HCEC 1CT (cell line): ENCODE data around the gene SLC10A2.
"Not testable (repeated sequence)": the region's sequence is repeated elsewhere in the genome, so short reads cannot be mapped to it uniquely, and the experiment has no call there.

ENCODE experiments used
- DNase-seq: peaks from one replicate; pipeline ENCODE4 v3.0.0-alpha.2; 2017

Gene SLC10A2, protein sequence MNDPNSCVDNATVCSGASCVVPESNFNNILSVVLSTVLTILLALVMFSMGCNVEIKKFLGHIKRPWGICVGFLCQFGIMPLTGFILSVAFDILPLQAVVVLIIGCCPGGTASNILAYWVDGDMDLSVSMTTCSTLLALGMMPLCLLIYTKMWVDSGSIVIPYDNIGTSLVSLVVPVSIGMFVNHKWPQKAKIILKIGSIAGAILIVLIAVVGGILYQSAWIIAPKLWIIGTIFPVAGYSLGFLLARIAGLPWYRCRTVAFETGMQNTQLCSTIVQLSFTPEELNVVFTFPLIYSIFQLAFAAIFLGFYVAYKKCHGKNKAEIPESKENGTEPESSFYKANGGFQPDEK

DNA sequence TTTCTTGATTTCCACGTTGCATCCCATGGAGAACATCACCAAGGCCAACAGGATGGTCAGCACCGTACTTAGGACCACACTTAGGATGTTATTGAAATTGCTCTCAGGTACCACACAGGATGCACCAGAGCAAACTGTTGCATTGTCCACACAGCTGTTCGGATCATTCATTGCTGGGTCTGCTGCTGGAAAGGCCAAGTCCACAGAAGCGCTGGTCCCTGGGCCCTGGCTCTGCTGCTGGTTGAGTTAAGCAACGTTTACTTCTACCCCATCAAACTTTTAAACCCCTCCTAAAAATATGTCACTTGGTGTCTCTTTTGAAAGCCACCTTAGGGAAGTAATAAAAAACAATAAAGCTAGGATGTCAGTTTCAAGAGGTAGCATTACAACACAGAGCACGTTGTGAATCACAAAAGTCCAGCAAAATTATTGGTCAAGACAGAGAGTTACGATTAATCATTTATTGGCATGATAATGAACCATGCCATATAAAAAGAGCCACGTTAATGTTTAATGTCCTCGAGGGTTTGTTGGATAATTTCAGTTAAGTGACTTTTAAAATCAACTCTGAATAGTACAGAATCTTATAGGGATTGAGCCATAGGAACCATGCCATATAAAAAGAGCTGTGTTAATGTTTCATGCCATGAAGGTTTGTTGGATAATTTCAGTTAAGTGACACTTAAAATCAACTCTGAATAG, at the start of gene SLC10A2:
SLC10A2 (minus strand) TSS at position 339 of the 702 bp plus-strand sequence; CDS start at position 171, 168 bp downstream.
- DNase-seq: no peak

DNA sequence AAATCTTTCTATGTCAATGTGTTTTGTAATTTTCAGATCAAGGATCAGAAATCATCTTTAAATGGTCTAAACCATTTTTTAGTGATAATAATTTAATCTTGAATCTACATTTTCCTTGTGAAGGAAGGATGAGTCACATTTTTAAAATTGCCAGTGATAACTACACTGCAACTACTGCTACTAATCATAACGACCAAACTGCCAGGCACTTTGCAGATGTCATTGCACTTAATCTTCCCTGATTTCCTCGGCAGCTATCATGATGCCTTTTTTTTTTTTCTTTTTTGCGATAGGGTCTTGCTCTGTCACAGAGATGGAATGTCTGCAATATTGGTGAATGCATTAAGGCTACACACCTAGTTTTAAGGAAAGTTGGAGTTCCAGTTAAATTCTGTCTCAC, 41.4 kb upstream of the SLC10A2 start:
- DNase-seq: no peak

DNA sequence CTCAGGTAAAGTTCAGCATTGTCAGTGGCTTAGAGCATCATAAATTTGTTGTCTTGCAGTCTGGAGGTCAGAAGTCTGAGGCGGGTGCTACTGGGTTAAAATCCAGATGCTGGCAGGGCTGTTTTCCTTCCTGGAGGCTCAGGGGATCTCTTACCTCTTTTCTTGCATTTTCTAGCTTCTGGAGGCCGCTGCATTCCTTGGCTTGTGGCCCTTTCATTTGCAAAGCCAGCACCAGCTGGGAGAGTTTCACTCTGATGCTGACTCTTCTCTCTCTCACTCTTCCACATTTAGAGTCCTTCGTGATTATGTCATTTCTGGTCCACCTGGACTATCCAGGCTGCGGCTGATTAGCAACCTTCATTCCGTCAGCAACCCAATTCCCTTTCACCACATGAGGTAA, 38.1 kb upstream of the SLC10A2 start:
- no peak for DNase-seq

DNA sequence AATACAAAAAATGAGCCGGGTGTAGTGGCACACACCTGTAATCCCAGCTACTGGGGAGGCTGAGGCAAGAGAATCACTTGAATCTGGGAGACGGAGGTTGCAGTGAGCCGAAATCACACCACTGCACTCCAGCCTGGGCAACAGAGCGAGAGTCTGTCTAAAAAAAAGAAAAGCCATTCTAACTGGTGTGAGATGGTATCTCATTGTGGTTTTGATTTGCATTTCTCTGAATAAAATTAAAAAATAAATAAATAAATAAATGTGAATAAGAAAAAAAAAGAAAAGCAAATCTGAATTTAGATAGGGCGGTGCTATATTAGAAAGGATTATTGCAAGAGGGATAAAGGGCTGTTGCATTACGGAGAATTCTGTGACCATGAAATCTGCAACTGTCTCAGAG, 37.2 kb upstream of the SLC10A2 start:
- not testable (repeated sequence) for DNase-seq

DNA sequence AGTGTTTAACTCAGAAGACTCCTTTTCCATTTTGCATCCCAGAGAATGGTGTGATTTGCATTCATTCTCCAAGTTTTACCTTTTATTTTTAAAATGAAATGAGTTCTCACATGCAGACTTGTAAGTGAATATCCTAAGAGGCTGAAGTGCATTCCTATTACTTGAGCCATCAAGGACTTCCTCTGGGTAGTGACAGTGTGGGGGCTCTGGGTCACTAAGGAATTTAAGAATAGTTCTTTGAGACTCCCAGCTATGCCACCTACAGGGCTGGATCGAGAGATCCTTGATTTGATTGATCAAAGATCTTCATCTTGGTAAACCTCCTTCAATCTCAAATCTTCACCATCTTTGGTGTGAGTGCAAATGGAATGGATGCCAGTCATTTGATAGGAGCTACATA, 36.3 kb upstream of the SLC10A2 start:
- DNase-seq: no peak

DNA sequence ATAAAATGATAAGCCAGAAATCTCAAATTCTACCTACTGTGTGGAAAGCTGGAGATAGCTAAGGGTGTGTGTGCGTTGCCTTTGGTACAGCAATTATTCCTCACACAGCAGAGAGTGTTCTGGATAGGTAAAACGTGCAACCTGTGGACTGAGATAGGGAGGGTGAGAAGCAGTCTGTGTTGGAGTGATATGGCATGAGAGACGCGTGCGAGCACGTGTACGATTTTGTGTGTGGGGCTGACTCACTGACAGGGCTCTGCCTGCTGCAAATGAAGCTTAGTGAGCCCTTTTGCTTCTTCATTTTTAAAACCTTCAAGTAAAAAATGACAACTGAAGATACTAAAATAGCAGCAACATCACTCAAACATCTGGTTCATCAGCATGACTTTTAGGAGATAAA, 35.7 kb upstream of the SLC10A2 start:
- DNase-seq: no peak

DNA sequence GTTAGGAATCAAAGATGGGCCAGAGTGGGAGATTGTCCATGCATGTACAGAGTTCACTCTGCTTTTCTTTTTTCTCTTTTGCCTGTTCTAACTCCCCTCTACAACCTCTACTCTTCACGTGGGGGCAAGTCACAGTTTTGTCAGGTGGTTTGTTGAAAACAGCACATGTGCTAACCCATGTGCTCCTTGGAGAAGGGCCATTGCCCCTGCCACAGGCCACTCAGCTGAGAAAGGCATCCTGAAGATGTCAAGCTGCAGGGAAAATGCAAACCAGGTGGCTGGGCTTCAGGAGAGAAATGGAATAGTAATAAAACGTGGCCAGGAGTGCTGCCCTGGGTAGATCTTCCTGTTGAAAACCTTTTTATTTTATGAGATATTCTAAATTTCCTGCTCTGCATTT, 35.3 kb upstream of the SLC10A2 start:
- no peak for DNase-seq

DNA sequence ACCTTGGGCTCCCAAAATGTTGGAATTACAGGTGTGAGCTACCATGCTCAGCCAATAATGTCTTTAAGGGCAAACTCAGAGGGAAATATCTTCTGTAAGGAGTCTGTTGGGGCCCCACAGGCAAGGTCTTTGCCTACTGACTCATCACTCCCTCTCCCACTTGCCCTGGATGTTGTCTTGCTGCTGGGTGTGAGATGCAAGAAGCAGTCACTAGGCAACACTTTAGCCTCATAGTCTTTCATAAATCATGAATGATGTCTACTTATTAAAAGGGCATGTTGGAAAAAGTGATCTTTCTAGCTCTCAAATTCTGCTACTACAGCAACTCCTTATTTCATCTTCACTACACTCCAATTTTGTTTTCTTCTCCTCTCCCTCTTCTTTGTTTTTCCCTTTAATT, 34.6 kb upstream of the SLC10A2 start:
- no peak for DNase-seq

DNA sequence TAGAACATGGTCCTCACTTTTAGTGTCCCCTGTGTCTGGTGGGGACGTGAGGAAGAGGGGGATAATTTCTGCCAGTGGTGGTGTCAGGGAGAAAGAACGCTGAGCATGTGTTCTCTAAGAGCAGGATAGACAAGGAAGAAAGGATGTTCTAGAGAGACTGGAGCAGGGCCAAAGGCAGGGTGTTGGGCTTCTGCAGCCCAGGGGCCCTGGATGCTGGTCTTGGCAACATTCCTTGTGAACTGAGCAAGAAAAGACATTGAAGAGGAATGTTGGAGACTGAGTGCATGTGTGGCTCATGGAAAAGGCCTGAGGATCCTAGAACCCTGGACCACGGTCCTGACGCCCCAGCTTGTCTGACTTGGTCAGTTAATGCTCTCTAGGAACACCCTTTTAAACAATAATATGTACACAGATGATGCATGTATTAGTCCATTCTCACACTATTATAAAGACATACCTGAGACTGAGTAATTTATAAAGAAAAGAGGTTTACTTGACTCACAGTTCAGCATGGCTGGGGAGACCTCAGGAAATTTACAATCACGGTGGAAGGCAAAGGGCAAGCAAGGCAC, 33.6 kb upstream of the SLC10A2 start:
- no peak for DNase-seq

DNA sequence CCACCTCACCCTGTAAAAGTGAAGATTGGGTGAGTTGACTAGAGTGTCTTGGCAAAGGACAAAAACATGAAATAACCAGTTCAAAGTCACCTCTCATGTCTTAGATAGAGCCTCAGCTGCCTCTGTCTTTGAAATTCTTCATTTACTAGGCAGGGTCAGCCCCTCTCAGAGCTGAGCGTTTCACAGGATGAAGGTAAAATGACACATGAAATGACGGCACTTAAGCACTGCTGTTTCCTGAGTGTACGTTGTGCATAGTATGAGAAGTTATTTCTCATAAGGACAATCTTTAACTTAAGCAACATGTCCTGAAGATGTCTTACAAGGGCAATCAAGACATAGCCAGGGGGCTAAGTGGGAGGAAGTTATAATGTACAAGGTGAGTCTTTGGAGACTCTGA, 32.3 kb upstream of the SLC10A2 start:
- no peak for DNase-seq

DNA sequence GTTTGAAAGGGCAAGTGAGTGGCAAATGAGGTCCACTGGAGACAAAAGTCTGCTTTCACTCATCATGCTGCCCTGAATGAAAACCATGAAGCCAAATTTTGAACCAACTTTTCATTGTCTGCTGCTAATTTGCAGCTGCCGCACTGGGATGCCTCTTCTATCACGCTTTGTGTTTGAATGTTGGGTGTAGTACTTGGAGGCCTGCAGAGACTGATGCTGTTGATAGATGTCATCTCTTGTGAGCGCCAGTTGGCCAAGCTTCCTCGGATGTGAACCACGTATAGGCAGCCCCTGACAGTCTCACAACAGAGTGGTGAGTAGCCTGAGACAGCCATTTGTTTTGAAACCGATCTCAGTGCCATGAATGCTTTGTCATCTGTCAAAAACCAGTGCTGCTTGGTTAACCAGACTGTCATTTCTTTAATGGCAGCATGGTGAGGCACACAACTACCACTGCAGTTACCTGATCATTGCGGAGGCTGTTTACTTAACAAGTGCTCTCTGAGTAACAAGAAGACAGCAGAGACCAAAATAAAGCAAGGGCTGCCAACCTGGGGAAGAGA, 31.2 kb upstream of the SLC10A2 start:
- no peak for DNase-seq

DNA sequence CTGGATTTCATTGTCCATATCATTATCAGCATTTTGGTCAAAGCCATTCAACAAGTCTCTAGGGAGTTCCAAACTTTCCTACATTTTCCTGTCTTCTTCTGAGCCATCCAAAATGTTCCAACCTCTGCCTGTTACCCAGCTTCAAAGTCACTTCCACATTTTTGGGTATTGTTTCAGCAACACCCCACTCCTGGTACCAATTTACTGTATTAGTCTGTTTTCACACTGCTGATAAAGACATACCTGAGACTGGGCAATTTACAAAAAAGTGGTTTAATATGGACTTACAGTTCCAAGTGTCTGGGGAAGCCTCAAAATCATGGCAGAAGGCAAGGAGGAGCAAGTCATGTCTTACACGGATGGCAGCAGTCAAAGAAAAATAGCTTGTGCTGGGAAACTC, 27.4 kb upstream of the SLC10A2 start:
- not testable (repeated sequence) for DNase-seq

DNA sequence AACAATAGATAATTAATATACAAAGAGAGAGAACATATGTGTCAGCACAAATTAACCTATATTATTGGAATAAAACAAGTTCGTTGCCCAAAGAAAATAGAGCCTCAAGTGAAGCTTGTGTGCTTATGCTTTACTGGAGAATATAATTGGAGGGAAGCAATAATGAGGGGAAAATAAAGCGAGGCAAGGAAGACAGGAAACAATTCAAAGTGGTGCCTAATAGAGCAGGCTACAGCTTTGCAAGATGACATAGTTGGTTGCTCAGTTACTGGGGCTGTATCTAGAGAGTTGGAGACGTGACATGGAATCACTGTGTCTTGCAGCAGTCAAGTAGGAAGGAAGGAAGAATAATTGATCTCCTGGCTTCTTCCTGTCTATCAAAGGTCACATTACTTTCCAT, 21.1 kb upstream of the SLC10A2 start:
- DNase-seq: no peak

DNA sequence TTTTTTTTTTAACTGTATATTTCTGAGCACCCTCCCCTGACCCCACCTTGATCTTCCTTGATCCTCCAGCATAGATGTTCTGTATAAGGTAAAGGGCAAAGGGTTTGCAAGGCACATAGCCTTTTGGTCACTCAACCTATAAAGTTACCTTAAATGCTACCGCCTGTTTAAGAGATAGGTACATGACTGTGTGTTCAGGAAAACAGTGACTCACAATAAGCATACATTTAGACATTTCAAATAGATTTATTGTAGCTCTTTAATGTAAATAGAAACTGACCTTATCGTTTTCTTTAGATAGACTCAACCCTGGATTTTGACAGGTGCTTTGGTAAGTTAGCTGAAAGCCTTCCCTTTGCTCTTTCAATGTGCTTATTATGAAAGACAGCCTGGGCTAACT, 15.2 kb upstream of the SLC10A2 start:
- DNase-seq: no peak

DNA sequence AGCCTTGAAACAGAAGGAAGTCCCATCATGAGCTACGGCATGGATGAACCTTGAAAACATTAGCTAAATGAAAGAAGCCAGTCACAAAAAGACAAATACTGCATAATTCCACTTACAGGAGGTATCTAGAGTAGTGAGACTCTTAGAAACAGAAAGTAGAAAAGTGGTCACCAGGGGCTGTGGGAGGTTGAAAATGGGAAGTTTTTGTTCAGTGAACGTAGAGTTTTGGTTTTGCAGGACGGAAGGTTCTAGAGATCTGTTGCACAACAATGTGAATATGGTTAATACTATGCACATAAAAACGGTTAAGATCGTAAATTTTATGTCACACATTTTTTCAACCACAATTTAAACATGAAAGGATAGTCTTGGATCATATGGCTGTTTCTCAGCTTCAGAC, 11.9 kb upstream of the SLC10A2 start:
- DNase-seq: no peak

DNA sequence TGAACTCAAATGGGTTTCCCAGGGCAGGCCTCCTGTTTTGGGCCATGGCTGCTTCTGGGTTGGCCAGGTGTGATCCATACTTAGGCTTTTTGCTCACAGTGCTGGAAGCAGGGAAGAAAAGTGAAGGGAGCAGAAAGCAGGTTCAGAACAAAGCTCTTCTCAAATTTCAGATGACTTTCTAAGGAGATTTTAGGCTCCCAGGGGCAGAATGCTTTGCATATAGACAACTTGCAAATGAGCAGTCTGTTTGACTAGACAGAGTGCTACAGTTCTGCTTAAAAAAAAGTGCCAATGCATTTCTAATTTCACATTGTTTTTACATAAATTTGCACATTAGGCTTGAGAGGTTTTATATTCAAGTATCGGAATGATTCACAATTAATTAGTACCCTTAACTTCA, 2.6 kb upstream of the SLC10A2 start:
- no peak for DNase-seq

DNA sequence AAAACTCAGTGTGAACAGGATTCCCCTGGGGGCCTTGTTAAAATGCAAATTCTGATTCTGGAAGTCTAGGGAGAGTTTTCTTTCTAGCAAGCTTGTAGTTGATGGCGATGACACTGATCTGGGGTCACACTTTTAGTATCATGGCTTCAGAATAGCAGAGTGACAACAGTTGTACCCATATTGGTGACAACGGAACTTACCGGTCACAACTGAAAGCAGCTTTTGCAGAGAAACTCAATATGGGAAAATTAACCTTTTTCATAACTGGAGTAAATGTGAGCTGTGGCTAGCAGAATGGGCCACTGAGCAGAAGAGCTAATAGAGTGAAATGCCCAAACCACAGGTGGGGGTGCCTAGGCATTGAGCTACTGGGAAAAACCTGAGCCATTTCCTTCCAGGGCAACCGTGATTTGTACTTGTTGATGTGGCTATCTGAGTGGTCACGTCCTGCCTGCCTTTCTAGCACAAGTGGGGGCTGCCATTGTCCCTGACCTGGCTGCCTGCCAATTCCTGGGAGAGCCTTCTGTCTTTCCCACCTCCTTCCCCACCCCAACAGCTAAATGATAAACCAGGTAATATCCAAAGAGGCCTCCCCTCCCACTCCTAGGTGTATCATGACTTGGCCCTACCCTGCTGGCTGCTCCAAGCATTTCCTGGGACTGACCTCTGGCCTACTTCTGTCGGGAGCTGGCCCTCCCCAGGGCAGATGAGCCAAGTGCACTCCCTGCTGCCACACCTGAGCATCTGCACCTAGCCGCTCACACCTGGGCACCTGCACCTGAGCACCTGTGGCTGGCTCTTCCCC, 1.7 kb upstream of the SLC10A2 start:
- DNase-seq: no peak

DNA sequence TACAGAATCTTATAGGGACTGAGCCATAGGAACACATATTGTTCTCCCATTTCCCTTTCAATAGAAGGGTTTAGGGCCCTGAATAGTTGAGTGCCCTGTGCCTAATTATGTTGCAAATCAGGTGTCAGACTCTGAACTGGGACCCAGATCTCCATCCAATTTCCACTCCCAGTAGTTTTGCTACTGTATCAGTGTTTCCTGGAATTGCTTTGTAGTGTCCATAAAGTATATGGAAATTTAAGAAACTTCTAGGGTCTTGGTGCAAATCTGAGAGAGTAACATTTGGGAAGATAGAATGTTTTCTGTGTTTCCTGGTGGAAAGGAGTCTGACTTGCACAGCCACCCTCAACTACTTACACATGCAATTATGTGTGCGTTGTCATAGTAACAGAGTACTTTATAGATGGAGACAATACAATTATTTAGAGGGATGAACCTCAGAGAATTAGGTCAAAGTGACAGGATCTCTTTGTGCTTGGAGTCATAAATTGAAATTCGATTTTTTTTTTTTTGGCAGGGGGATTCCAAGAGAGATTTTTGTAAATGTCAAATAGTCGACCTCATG, 646 bp upstream of the SLC10A2 start:
- no peak for DNase-seq

DNA sequence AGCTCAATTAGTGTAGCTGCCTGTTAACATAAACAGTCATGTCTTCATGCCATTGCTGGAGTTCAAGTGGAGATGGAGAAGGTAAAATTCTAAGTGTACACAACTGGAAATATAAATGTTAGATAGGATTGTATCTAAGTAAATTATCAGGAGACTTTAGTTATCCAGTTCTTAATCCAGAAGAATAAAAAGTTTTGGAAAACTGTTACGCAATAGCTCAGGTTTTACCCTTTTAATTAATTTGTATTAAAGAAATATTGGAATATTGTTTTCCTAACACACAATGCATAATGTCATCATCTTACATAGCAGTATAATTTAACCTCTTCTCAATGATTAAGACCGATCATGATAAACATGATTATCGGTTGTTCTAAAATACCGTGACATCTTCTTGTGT, 2.8 kb downstream of the SLC10A2 start:
- DNase-seq: no peak

DNA sequence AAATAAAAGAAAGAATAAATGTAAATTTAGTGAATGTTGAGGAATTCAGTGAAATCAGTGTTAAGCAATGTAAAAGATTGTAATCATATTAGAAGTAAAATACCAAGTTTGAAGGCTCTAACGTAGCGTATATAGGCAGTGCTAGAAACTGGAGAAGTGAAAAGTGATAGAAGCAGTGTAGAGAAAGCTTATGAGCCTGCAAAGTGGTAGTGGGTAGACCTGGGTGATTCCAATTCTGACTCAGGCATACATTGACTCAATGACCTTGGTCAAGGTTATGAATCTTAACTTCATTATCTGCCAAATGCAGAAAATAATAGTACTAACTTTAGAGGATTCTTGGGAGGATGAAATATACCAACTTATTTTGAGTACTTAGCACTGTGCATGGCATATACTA, 4.1 kb downstream of the SLC10A2 start:
- no peak for DNase-seq

DNA sequence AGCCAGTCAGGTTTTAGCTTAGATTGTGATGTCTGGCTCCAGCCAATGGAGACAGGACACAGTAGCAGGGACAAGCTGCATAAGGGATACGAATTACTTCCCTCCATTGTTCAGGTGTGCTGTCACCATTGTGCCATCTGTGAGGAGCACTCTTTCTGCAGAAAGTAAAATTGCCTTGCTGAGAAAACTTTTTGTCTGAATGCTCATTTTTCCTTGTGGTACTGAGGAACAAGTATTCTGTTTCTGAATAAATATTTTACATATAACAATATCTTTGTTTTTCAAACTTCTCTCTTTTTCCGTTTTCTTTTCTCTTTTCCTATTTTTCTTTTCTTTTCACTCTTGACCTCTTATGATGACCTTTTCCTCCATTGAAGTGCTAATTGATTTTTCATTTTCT, 10.2 kb downstream of the SLC10A2 start:
- DNase-seq: no peak

DNA sequence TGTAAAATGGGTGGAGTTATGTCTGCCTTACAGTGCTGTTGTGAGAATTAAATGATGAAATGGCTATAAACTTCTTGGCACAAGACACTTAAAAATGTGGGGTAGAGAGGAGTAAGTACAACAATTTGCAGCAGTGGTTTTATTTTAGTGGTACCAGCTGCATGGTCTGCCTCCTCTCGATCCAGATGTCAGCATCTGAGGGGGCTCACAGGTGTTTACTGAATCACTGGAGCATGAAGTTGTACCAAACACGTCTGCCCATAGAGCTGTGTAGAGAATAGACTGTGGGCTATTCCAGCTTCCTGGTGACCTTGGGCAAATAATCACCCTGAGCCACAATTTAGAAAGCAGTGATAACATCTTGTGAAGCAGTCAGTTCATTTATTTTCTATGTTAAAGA, 11.1 kb downstream of the SLC10A2 start:
- DNase-seq: no peak

DNA sequence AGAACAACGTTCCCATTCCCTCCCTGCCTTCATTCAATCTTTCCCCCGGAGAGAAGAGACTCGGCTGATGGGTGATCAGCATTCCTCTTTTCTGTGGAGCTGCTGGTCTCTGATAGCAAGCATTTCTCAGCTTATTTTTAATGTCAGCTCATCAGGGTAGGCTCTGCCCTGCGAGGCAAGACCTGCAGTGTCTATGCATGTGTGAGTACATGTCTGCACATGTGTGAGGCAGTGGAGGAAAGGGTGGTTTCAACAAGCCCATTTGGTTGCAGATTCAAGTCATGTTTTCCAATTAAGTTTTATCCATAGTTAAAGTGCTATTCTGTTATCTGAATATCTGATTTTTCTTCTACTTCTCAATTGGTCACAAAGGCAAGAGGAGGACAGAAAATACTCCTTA, 19.5 kb downstream of the SLC10A2 start:
- DNase-seq: no peak
